HuH-7.5 (cell line): Measurements from ENCODE around the gene CSTF2.
"Not testable (repeated sequence)": the region's sequence is repeated elsewhere in the genome, so short reads cannot be mapped to it uniquely, and the experiment has no call there.

Experiments used
- DNase-seq: peaks from one replicate; pipeline ENCODE4 v3.0.0; 2011; ENCODE audit warnings: low spot score

The CSTF2 gene, protein sequence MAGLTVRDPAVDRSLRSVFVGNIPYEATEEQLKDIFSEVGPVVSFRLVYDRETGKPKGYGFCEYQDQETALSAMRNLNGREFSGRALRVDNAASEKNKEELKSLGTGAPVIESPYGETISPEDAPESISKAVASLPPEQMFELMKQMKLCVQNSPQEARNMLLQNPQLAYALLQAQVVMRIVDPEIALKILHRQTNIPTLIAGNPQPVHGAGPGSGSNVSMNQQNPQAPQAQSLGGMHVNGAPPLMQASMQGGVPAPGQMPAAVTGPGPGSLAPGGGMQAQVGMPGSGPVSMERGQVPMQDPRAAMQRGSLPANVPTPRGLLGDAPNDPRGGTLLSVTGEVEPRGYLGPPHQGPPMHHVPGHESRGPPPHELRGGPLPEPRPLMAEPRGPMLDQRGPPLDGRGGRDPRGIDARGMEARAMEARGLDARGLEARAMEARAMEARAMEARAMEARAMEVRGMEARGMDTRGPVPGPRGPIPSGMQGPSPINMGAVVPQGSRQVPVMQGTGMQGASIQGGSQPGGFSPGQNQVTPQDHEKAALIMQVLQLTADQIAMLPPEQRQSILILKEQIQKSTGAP

DNA sequence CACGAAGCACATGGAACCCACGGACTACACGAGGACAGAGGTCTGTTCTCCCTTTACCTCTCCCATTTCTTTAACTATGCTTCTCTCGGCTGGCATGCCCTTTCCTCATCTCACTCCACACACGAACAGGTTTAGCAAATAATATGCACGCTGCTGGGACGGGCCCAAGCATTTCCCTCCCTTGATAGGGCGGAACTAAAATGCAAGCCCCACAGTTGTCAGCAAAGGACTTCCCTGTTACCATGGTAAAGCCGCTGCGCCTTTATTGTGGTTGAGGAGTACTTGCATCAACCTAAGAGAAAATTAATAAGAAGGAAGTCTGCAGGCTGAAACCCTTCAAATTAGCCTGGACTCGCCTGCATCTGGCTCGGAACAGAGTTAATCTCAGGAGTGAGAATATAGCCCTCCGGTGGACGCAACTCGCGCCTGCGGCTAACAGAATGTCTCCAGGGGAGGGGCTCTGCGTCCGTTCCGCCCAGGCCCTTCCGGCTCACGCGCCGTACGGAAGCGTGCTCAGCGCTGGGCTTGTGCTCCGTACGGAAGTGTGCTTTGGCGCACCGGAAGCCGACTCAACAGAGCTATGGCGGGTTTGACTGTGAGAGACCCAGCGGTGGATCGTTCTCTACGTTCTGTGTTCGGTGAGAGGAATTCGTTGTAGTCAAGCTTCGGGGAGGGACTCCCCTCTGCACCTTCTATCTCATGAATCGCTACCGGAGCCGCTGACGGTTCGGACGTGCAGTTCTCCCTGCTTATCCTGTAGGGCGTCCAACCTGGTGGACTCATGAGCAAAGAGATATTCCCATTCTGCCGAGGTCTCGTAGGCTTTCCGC lies at the start of gene CSTF2:
Gene CSTF2 (plus strand): TSS at position 555 of the 830 bp plus-strand sequence. CDS start 26 bp downstream, at position 581.
- DNase-seq: peak; percentile 43

- DNase-seq: not testable (repeated sequence)
Measured at GRCh38 chrX:100796371-100796770, 23.8 kb upstream of the CSTF2 start.

DNA sequence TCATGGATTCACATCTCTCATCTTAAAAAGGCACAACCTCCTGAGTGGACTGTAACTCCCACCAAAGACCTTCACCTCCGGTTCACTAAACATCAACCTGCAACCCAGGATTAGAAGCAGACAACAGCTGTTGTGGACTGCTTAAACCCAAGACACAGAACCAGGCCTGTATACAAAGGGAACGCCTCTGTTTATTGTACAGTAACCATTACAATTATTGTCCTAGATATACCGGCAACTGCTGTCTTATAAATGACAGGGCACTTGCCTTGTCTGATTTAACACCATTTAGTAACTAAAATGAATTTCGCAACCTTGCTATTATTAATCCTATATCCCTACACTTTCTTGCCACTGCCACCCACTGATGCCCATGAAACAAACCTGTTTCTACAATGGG lies 22.8 kb upstream of the CSTF2 start:
- no peak for DNase-seq

DNA sequence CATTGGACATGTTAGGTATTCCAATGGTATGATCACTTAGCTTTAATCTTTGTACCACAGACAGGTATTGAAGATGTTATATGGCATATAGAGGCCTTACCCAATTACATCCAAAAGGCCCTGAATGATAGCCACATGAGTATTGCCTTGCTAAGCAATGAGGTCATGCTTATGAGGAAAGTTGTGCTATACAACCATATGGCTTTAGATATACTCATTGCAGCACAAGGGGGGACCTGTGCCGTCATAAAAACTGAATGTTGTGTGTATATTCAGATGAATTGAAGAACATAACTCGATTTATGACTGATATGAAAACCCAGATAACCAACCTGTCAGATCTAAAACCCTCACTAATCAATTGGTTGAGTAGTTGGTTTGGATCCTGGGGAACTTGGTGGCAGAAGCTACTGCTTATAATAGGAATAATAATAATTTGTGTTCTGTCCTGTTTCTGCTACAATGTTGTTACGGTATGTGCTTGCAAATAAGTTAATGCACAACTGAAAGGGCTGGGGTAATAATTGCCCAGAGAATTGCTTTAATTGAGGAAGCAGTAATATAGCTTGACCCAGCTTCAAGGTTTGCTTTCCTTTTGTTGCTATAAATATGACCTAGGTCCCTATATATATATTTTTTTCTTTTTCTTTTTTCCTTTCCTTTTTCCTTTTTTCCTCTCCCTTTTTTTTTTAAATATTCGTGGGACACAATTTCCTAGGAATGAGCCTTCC lies 21.5 kb upstream of the CSTF2 start:
- DNase-seq: no peak

DNA sequence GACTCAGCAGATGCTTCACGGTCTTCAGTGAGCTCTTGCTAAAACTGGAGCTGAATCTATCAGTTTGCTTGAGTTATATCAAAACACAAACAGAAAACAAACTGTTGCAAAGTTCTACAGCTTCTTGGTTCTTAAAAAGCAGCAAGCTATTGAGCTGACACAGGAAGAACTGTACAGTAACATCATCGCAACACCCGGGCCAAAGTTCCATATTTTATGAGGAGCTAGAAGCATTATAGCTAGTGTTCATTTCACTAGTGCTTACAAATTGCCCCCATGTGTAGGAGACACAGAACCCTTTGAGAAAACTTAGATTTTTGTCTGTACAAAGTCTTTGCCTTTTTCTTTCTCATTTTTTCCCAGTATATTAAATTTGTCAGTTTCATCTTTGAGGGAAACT lies 17.3 kb upstream of the CSTF2 start:
- no peak for DNase-seq

DNA sequence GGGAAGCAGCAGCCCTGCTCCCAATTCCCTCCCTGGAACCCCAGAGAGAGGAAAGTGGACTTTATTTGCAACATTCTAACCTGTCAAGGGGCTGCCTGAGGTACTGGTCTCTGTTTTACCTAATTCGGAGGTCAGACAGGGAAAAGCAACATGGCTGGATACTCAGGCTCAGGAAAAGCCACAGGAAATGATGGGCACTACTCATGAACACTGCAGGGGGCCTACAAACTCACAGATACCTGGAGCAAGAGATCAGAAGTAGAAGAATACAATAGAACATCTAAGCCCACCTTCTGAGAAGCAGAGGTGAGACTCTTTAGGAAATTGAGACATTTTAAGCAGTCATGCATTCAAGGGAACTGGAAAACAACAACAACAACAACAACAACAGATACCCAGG lies 15.4 kb upstream of the CSTF2 start:
- DNase-seq: no peak

DNA sequence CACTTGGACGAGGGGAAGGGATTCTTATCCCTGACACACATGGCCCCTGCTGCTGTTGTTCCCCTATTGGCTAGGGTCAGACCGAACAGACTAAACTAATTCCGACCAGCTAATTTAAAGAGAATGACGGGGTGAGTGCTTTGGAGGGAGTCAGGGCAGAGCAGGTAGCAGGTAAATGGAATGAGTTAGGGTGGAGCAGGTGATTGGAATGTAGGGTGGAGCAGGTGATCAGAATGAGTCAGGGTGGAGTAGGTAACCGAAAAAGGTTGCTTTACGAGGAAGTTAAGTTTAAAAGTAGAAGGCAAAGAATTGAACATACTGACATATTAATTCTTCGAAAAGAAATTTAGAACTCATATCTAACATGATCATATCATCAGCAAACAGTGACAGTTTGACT lies 11.9 kb upstream of the CSTF2 start:
- DNase-seq: not testable (repeated sequence)

DNA sequence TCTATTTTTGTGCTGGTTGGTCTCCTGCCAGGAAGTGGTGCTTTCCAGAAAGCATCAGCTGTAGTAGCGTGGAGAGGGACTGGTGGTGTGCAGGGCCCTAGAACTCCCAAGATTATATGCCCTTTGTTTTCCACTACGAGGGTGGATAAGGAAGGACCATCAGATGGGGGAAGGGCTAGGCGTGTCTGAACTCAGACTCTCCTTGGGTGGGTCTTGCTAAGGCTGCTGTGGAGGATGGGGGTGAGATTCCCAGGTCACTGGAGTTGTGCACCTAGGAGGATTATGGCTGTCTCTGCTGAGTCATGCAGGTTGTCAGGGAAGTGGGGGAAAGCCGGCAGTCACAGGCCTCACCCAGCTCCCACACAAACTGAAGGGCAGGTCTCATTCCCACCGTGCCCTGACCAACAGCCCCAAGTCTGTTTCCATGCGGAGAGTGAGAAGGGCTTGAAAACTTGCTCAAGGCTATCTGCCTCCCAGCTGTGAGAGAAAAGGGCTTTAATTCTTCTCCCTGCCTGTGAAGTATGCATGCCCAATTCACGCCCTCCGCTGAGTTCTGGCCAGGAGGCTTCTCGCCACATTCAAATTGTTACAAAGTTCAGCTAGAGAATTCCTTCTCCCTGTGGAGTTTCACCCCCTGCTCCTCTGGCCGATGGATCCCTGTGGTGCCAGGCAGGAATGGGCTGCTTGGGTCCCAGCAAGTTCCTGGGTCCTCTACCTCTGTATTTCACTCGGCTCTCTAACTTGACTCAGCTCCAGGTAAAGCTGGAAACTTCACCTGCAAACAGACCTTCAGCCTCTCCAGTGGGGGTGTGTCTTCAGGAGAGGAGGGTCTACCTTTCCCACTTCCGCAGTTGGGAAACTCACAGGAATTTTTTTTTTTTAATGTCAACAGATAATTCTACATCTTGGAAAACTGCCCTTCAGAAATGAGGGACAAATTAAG lies 7.7 kb upstream of the CSTF2 start:
- no peak for DNase-seq

DNA sequence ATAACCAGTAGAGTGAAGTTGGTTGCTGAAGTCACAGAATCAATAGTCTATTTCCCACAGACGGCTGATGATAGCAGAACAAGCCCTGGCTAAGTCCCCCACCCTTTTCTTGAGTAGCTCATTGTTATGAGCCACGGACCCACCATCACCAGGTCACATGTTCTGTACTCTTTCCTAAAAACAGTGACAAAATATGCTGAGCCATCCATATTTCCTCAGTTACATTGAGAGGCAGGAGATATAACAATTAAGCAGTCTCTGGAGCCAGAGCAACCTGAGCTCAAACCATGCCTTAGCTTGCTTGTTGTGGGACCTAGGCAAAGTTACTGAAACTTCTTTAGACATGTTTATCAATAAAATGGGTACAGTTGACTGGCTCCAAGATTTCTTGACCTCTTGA lies 2.9 kb upstream of the CSTF2 start:
- DNase-seq: no peak

GRCh38 chrX:100819534-100819836 lies 706 bp upstream of the CSTF2 start:
- DNase-seq: no peak

DNA sequence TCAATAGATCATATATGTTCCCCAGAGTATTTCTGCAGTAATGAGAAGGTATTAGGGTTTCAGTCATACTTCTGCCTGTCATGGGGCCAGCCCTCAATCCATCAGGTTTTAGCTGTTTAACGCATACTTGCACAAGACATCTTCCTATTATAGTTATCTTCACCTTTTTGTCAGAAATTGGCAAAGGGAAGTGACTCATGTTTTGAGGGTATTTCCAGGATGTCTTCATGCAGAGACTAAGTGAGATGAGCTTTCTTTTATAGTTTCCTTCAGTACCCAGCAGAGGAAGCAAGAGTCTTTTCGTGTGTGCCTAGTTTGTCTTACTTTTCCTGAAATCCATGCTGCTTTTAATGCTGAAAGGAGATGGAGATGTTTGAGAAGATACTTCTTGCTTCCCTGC lies 9.5 kb downstream of the CSTF2 start:
- no peak for DNase-seq

DNA sequence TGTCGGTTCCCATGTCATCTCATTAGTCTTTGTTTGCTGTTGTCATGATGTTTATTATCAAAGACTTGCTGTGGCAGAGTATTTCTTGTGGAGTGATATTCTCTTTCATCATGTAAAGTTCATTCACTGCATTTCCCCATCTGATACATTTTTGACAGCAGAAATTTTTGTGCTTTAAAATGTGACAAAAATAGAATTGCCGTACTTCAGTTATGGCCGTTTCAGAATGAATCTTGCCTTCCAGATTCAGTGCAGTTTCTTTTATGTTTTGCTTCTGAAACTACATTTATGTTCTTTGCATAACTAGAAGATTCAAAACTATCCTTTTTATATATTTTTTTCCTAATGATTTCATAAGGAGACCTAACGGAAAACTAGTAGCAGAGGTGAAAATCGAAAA lies 10.0 kb downstream of the CSTF2 start:
- DNase-seq: no peak

DNA sequence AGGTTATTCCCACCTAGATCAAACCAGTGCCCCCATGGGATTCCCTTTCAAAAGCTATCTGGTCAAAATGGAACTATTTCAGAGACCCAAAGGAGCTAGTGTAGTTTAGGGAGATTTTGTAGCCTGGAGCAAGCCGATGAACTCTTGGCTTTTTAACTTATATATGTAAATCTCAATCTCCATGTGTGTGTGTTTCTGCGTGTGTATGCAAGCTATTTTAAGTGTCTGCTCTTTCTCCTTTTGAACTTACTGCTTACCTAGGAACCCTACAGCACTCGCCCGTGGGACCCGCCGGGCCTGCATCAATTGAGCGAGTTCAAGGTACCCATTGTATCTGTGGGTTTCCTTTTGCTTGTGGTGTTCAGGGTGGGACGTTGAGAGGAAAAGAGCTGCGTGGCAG lies 10.4 kb downstream of the CSTF2 start:
- DNase-seq: no peak

- DNase-seq: no peak
Measured at GRCh38 chrX:100831219-100831946, 11.2 kb downstream of the CSTF2 start.

DNA sequence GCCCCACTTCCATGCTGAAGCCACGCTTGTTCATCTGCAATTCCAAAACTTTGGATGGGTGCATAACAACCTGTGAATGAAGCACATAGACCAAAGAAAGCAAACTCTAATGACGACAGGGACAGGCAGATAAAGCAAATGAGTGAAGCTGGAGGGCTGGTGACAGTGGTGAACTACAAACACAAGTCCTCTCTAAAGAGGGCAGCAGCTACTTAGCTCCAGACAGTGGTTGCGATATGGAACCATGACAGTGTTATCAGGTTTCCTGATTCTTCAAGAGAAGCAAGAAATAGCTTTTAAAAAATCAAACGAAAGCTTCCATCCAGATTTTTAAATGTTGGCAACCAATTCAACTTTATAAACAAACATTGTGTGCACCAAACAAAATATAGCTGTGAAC lies 30.1 kb downstream of the CSTF2 start:
- no peak for DNase-seq

DNA sequence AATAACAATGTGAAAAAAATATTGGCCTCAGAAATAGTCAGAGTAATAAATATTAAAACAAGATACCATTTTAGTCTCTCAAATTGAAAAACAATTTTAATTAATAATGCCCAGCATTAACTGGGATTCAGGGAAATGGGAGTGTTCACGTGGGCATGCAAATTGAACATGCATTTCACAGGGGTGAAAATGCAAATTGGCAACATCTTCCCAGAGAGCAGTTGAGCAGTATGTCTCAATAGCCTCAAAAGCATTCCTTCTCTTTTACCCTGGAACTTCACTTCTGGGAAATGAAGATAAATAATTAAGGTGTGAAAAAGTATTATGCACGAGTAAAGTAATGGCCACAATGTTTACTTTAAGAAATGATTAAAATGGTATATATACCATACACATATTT lies 32.6 kb downstream of the CSTF2 start:
- DNase-seq: no peak

- DNase-seq: no peak
Measured at GRCh38 chrX:100863326-100863864, 43.2 kb downstream of the CSTF2 start.

- no peak for DNase-seq
Measured at GRCh38 chrX:100864657-100865391, 44.6 kb downstream of the CSTF2 start.

DNA sequence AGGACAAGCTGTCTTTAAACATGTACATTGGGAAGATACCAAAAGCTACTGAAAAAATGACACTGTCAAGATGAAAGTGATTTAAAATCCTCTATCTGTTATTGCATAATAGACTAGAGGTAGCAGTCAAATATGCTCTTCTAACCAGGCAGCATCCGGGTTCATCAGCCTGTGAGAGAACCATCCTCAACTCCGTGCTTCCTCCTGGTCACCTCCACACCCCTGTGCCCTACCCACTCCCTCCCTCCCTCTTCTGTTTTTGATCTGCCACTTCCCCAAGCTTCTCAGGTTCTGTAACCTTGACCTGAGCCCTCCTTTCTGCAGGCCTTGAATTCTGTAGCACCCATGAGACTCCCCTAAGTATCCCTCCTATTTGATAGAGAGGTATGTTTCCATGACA lies 48.1 kb downstream of the CSTF2 start:
- DNase-seq: no peak

DNA sequence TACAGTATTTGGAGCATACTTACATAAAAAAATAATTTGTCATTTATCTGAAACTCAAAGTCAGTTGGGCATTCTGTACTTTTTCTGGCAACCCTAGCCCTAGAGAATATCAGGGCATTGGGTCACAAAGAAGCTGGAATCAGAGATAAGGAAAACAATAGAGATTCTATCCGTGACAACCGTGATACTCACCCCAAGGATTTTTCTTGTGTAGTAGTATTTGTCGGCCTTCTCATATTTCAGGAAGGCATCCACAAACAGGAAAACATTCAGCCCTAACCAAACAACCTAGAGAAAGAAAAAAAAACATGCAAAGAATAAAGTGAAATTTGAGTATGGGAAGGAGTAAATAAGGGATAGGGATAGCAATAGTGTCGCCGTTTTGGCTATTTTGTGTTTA lies 50.3 kb downstream of the CSTF2 start:
- no peak for DNase-seq
